GM19238 (cell line): ENCODE data around the gene PLB1.

Experiments
- DNase-seq: peaks from one replicate; pipeline ENCODE4 v3.0.0; 2011; ENCODE audit warnings: low spot score; ENCODE audit not compliant: insufficient read length

Gene PLB1

GRCh38 chr2:28607730-28608499 is 112.1 kb downstream of the PLB1 start:
- no peak for DNase-seq

GRCh38 chr2:28608500-28609424 is 112.9 kb downstream of the PLB1 start:
- no peak for DNase-seq

- DNase-seq, result no peak
Observed at GRCh38 chr2:28610583-28611201, 114.8 kb downstream of the PLB1 start.

GRCh38 chr2:28612131-28612812 is 116.4 kb downstream of the PLB1 start:
- DNase-seq, result no peak

- no peak for DNase-seq
Observed at GRCh38 chr2:28613186-28613585, 117.3 kb downstream of the PLB1 start.

- no peak for DNase-seq
Observed at GRCh38 chr2:28613633-28614501, 118.0 kb downstream of the PLB1 start.

GRCh38 chr2:28615706-28616105 is 119.8 kb downstream of the PLB1 start:
- no peak for DNase-seq

GRCh38 chr2:28616396-28616999 is 120.6 kb downstream of the PLB1 start:
- no peak for DNase-seq

GRCh38 chr2:28617502-28618184 is 121.8 kb downstream of the PLB1 start:
- DNase-seq, result no peak

- DNase-seq, result no peak
Observed at GRCh38 chr2:28618221-28619141, 122.6 kb downstream of the PLB1 start.

GRCh38 chr2:28619213-28620196 is 123.6 kb downstream of the PLB1 start:
- DNase-seq, result no peak

- no peak for DNase-seq
Observed at GRCh38 chr2:28620291-28620793, 124.5 kb downstream of the PLB1 start.

GRCh38 chr2:28620801-28621171 is 124.9 kb downstream of the PLB1 start:
- no peak for DNase-seq

- no peak for DNase-seq
Observed at GRCh38 chr2:28621172-28622100, 125.6 kb downstream of the PLB1 start.

- DNase-seq, result no peak
Observed at GRCh38 chr2:28622101-28622499, 126.2 kb downstream of the PLB1 start.
